Ascending aorta (tissue), 2 donors: ENCODE data around the gene STOM. TPM values are rescaled to one million over a fixed set of nuclear protein-coding genes. Genes with fewer than 3 reads are reported as not detected.

Experiments
- DNase-seq, 2 donors: peaks; one replicate each; pipeline ENCODE4 v3.0.0-alpha.2; 2019; ENCODE audit warnings: low spot score in 2 of 2
- H3K27ac ChIP-seq, 2 donors: fragments of 200-600 bp; sonication (generic); one replicate each; pipeline ENCODE4 v1.5.1; 2016 to 2017; ENCODE audit warnings: mild to moderate bottlenecking in 1 of 2
- H3K27me3 ChIP-seq: fragments of 200-600 bp; sonication (generic); one replicate; pipeline ENCODE4 v1.5.1; 2017
- H3K36me3 ChIP-seq, 2 donors: fragments of 200-600 bp; sonication (generic); one replicate each; pipeline ENCODE4 v1.5.1; 2016
- H3K4me1 ChIP-seq, 2 donors: fragments of 200-600 bp; sonication (generic); one replicate each; pipeline ENCODE4 v1.5.1; 2016 to 2017; ENCODE audit warnings: mild to moderate bottlenecking in 1 of 2
- H3K4me3 ChIP-seq, 2 donors: fragments of 200-600 bp; sonication (generic); one replicate each; pipeline ENCODE4 v1.5.1; 2016 to 2017; ENCODE audit warnings: mild to moderate bottlenecking in 1 of 2
- H3K9me3 ChIP-seq, 2 donors: fragments of 200-600 bp; sonication (generic); one replicate each; pipeline ENCODE4 v1.5.1; 2016
- CTCF ChIP-seq, 3 experiments: fragments of 200-600 bp in 2 of 3; fragments of 450-650 bp in 1 of 3; sonication (generic) in 2 of 3; IDR thresholded peaks; one replicate each; pipeline ENCODE4 v1.5.1; 2016 to 2019; ENCODE audit warnings: antibody characterized with exemption in 3 of 3, mild to moderate bottlenecking in 1 of 3, moderate library complexity in 1 of 3
- intact Hi-C: fragments of 100-400 bp; cut with DNase I; formaldehyde crosslinking; loops from one replicate; pipeline ENCODE4 v1.15.1; 2023
- total RNA-seq: library from RNA; depleted of rRNA; stranded (reverse); fragments of >200 nt; gene quantifications from one replicate; pipeline ENCODE4 v1.1.0, GENCODE V29; 2016

STOM gene
- total RNA-seq, 1 donor from 2014 or later, result 306 TPM

- H3K27ac ChIP-seq, result peak overlapping the region; percentile 98 to 99
- no peak for DNase-seq
- peak overlapping the region; percentile 22 to 45 for H3K4me3 ChIP-seq
- peaks cover 12 to 13% of the 10 kb centered on the region in 2 donors for H3K36me3 ChIP-seq
- peaks cover 50 to 88% of the 10 kb centered on the region in 2 donors for H3K4me1 ChIP-seq
- no peaks in the 10 kb centered on the region for H3K27me3 ChIP-seq
- no peaks in the 10 kb centered on the region for H3K9me3 ChIP-seq
- intact Hi-C loops, result loop anchor here (10.0 kb wide), 1 partner anchor 355 kb away; no protein-coding TSS in a partner anchor
- no peak for TF ChIP-seq CTCF (IDR thresholded peaks at IDR 0.05)
These were observed 80.2 kb downstream of the STOM start for GRCh38 chr9:121289772-121290370.

GRCh38 chr9:121289026-121289771 is 80.9 kb downstream of the STOM start:
- Histone ChIP-seq H3K36me3 (peaks cover 18% of the 10 kb centered on the region in 2 donors), H3K4me3 (peak overlapping the region; percentile 22 to 45), H3K9me3 (no peaks in the 10 kb centered on the region), H3K27me3 (no peaks in the 10 kb centered on the region), H3K27ac (peak overlapping the region; percentile 98 to 99), H3K4me1 (peaks cover 54 to 88% of the 10 kb centered on the region in 2 donors)
- intact Hi-C loops, result loop anchor here (10.0 kb wide), 1 partner anchor 354 kb away; no protein-coding TSS in a partner anchor
- TF ChIP-seq CTCF (IDR thresholded peaks at IDR 0.05), result no peak
- peak in 1 of 2 donors; percentile 87 for DNase-seq

Other genes with a start within 250 kb of the STOM start
- 18.2 TPM for gene RAB14, start 168.4 kb downstream of the STOM start, total RNA-seq
- gene GSN, start 102.1 kb downstream of the STOM start, total RNA-seq, result 3,012 TPM
- gene GGTA1, start 129.6 kb upstream of the STOM start, total RNA-seq, result 2.6 TPM